HepG2 (cell line): ENCODE data around the gene OR8D4. TPM values are rescaled to one million over a fixed set of nuclear protein-coding genes. Genes with fewer than 3 reads are reported as not detected.

ENCODE experiments used
- ATAC-seq: fragments of 200-7000 bp; cut with Tn5 transposase; 3 replicates; pipeline ENCODE4 v1.9.1; 2020; ENCODE audit warnings: mild to moderate bottlenecking, moderate library complexity
- BruUV-seq: library from RNA; stranded (reverse); fragments of 400-500 nt; replicated peaks from 2 replicates; lab custom pipeline; 2021; lab: Mats Ljungman, UMichigan
- CTCF ChIA-PET: fragments of 300-600 bp; formaldehyde crosslinking; extraction: SDS; loops from one replicate; lab custom pipeline; 2021; ENCODE audit warnings: low total read pairs, inconsistent platforms, low intra/inter-chr PET ratio; lab: Yijun Ruan, JAX
- POLR2A ChIA-PET: fragments of 350-600 bp; sonication (Branson Sonifier 250); formaldehyde crosslinking; loops from one replicate; lab custom pipeline; 2020; ENCODE audit warnings: antibody characterized with exemption, inconsistent platforms; lab: Yijun Ruan, JAX
- DNase-seq: peaks from one replicate; pipeline ENCODE4 v3.0.0-alpha.2; 2015; ENCODE audit warnings: low spot score
- FAIRE-seq: peaks from 3 replicates; lab custom pipeline; 2011; peaks lifted over from hg19 to GRCh38; lab: Jason Lieb, UNC
- H2AFZ ChIP-seq: one replicate; pipeline ENCODE4 v1.6.1; 2011; ENCODE audit warnings: low read length, inconsistent platforms
- H3K27ac ChIP-seq: fragments of 300-600 bp; 3 replicates; pipeline ENCODE4 v1.8.0; 2011; ENCODE audit warnings: mixed run types, mild to moderate bottlenecking, mixed read lengths, low read length, inconsistent platforms; ENCODE audit not compliant: insufficient read depth; ENCODE audit errors: extremely low read length
- H3K27me3 ChIP-seq, 2 experiments: fragments of 200-600 bp in 1 of 2; 2 replicates in 1 of 2; 3 replicates in 1 of 2; pipeline versions ENCODE4 v1.6.0 to v1.8.0; 2011; ENCODE audit warnings: low read length in 2 of 2, mild to moderate bottlenecking in 2 of 2, moderate library complexity in 2 of 2, inconsistent platforms in 1 of 2; ENCODE audit not compliant: insufficient read depth in 2 of 2, control insufficient read depth in 1 of 2
- H3K36me3 ChIP-seq, 2 experiments: fragments of 200-600 bp in 1 of 2; replicated peaks in 1 of 2; 2 replicates in 1 of 2; 3 replicates in 1 of 2; pipeline versions ENCODE4 v1.5.1 to v1.8.0; 2011; ENCODE audit warnings: low read length in 2 of 2, inconsistent platforms in 1 of 2; ENCODE audit not compliant: insufficient read depth in 2 of 2, control insufficient read depth in 1 of 2
- H3K4me1 ChIP-seq: 2 replicates; pipeline ENCODE4 v1.5.1; 2012; ENCODE audit warnings: low read length, inconsistent platforms; ENCODE audit not compliant: insufficient read depth
- H3K4me2 ChIP-seq: 2 replicates; pipeline ENCODE4 v1.6.0; 2011; ENCODE audit warnings: low read depth, low read length, inconsistent platforms
- H3K4me3 ChIP-seq, 3 experiments: fragments of 200-600 bp in 1 of 3; sonication (generic), shearing (Covaris generic) in 1 of 3; replicated peaks in 1 of 3; 2 replicates each; pipeline ENCODE4 v1.5.1; 2011 to 2016; ENCODE audit warnings: low read length in 3 of 3, inconsistent platforms in 2 of 3, low read depth in 2 of 3, mild to moderate bottlenecking in 2 of 3, control low read depth in 1 of 3, mixed read lengths in 1 of 3; ENCODE audit not compliant: insufficient read depth in 1 of 3
- H3K79me2 ChIP-seq: one replicate; pipeline ENCODE4 v1.6.1; 2011; ENCODE audit warnings: low read length, inconsistent platforms; ENCODE audit not compliant: insufficient read depth
- H3K9ac ChIP-seq: 2 replicates; pipeline ENCODE4 v1.6.0; 2011; ENCODE audit warnings: mild to moderate bottlenecking, low read depth, low read length, inconsistent platforms; ENCODE audit not compliant: insufficient read depth
- H3K9me3 ChIP-seq: 2 replicates; pipeline ENCODE4 v1.5.1; 2012; ENCODE audit warnings: mild to moderate bottlenecking, low read length
- H4K20me1 ChIP-seq: 2 replicates; pipeline ENCODE4 v1.6.0; 2011; ENCODE audit warnings: inconsistent platforms, mild to moderate bottlenecking, low read length, moderate library complexity; ENCODE audit not compliant: insufficient read depth
- ARID3A ChIP-seq: IDR thresholded peaks from 2 replicates; pipeline ENCODE4 v1.6.1; 2012; ENCODE audit warnings: low read depth, low read length, improper control_type of control experiment
- CBX5 ChIP-seq: sonication (generic); formaldehyde crosslinking; IDR thresholded peaks from 2 replicates; pipeline ENCODE4 v1.4.0; 2020; ENCODE audit warnings: missing genetic modification reagents, borderline replicate concordance
- EEA1 ChIP-seq: sonication (generic); formaldehyde crosslinking; IDR thresholded peaks from 2 replicates; pipeline ENCODE4 v1.5.1; 2020; ENCODE audit warnings: mild to moderate bottlenecking, missing genetic modification reagents, borderline replicate concordance
- ETV5 ChIP-seq: IDR thresholded peaks from 2 replicates; pipeline ENCODE4 v1.6.1; 2018; ENCODE audit warnings: missing biosample characterization, missing genetic modification reagents, inconsistent platforms, borderline replicate concordance
- EZH2 ChIP-seq: conservative IDR thresholded peaks from 2 replicates; pipeline ENCODE4 v1.6.1; 2012; ENCODE audit warnings: mild to moderate bottlenecking, low read depth, low read length, moderate library complexity
- IRX3 ChIP-seq: sonication (generic); formaldehyde crosslinking; IDR thresholded peaks from 2 replicates; pipeline ENCODE4 v1.8.1; 2023; ENCODE audit warnings: mild to moderate bottlenecking, low read depth, missing genetic modification reagents, borderline replicate concordance
- MATR3 ChIP-seq: sonication (generic); formaldehyde crosslinking; IDR thresholded peaks from 2 replicates; pipeline ENCODE4 v1.4.0; 2020; ENCODE audit warnings: missing genetic modification reagents
- PCBP2 ChIP-seq: fragments of 200-400 bp; formaldehyde crosslinking; optimal IDR thresholded peaks from 2 replicates; pipeline ENCODE3; 2018; ENCODE audit warnings: low read length, low read depth; ENCODE audit not compliant: poor library complexity, severe bottlenecking
- PPARG ChIP-seq: conservative IDR thresholded peaks from 2 replicates; pipeline ENCODE4 v1.6.1; 2016; ENCODE audit warnings: missing biosample characterization, missing genetic modification reagents
- RXRB ChIP-seq: IDR thresholded peaks from 2 replicates; pipeline ENCODE4 v1.6.1; 2016; ENCODE audit warnings: borderline replicate concordance, missing genetic modification reagents, missing compliant biosample characterization
- SMARCE1 ChIP-seq: fragments of 450-650 bp; IDR thresholded peaks from 2 replicates; pipeline ENCODE4 v1.6.1; 2017; ENCODE audit warnings: borderline replicate concordance
- SNAPC5 ChIP-seq: sonication (generic); formaldehyde crosslinking; IDR thresholded peaks from 2 replicates; pipeline ENCODE4 v1.8.1; 2023; ENCODE audit warnings: mild to moderate bottlenecking, missing genetic modification reagents, borderline replicate concordance
- ZBTB49 ChIP-seq: sonication (generic); formaldehyde crosslinking; IDR thresholded peaks from 2 replicates; pipeline ENCODE4 v1.4.0; 2020; ENCODE audit warnings: missing genetic modification reagents, borderline replicate concordance
- ZNF12 ChIP-seq: sonication (generic); formaldehyde crosslinking; IDR thresholded peaks from 2 replicates; pipeline ENCODE4 v1.5.0; 2020; ENCODE audit warnings: missing genetic modification reagents
- ZNF17 ChIP-seq: sonication (generic); formaldehyde crosslinking; IDR thresholded peaks from 2 replicates; pipeline ENCODE4 v1.5.0; 2020; ENCODE audit warnings: mild to moderate bottlenecking, missing genetic modification reagents
- ZNF207 ChIP-seq: fragments of 450-650 bp; IDR thresholded peaks from 2 replicates; pipeline ENCODE4 v1.6.1; 2016; ENCODE audit warnings: antibody characterized with exemption, borderline replicate concordance
- ZNF256 ChIP-seq: sonication (generic); formaldehyde crosslinking; conservative IDR thresholded peaks from 2 replicates; pipeline ENCODE4 v1.4.0; 2020; ENCODE audit warnings: missing genetic modification reagents
- ZNF614 ChIP-seq: IDR thresholded peaks from 2 replicates; pipeline ENCODE4 v1.6.1; 2018; ENCODE audit warnings: missing biosample characterization, missing genetic modification reagents, inconsistent platforms, borderline replicate concordance
- ZSCAN30 ChIP-seq: sonication (generic); formaldehyde crosslinking; IDR thresholded peaks from 2 replicates; pipeline ENCODE4 v1.5.0; 2020; ENCODE audit warnings: mild to moderate bottlenecking, missing genetic modification reagents
- WGBS: methylation state at CpG from one replicate; pipeline ENCODE4 v1.1.6; 2017; ENCODE audit warnings: low lambda C conversion rate; 5-methylcytosine and 5-hydroxymethylcytosine counted together
- in situ Hi-C: cut with HindIII; loops from 2 replicates; pipeline ENCODE4 v1.10.0; 2017; ENCODE audit warnings: low pct_unique_long_range_greater_than_20kb; ENCODE audit not compliant: extremely low pct_ligation_motif_present
- intact Hi-C: fragments of 100-400 bp; cut with micrococcal nuclease; formaldehyde crosslinking; loops from one replicate; pipeline ENCODE4 v1.10.0; 2022; ENCODE audit not compliant: unreplicated experiment
- polyA plus RNA-seq, 8 experiments: library from polyadenylated mRNA; depleted of rRNA in 3 of 8; stranded (reverse) in 7 of 8; unstranded in 1 of 8; fragments of >200 nt; fragmentation: Illumina TruSeq in 4 of 8; extraction: Trizol in 4 of 8; gene quantifications; 2 replicates each; pipeline versions ENCODE4 v1.2.1 to v1.2.3, GENCODE V29; 2011 to 2016; ENCODE audit warnings: low read depth in 4 of 8, missing spikeins in 1 of 8, mixed read lengths in 1 of 8; ENCODE audit not compliant: insufficient read depth in 1 of 8
- total RNA-seq, 5 experiments: library from RNA; depleted of rRNA; stranded (reverse); fragments of >200 nt; fragmentation: Illumina TruSeq; extraction: Trizol; gene quantifications; 2 replicates each; pipeline ENCODE4 v1.2.3, GENCODE V29; 2016; ENCODE audit warnings: low read depth in 1 of 5
- TF ChIP-seq, protein P1 (sequence below): sonication (generic); formaldehyde crosslinking; IDR thresholded peaks from 2 replicates; pipeline ENCODE4 v1.9.0; 2021; ENCODE audit warnings: missing genetic modification reagents, borderline replicate concordance

The OR8D4 gene
- total and polyA plus RNA-seq, 2 of the 13 experiments (the other 11 are each of a cell fraction or from before 2014, with no cell fraction given), result not detected

DNA sequence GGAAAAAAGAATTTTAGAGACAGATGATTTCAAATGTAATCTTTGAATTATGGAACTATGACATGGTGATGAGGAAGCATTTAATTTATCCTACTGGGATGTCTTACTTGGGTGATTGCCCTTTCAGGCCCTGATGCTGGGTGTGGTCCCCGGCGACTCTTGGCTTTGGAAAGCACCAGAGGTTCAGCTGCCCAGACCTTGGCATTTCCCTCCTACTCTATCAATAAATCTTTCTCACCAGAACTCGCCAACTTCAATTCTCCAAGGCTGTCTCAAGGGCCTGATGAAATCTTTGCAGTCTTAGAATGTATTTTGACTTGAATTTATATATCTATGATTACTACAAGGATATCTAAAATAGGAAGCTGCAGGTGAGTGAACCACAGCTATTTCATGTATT is 19.0 kb downstream of the OR8D4 start:
- H3K9ac ChIP-seq, result no peak overlapping the region
- H3K27ac ChIP-seq, result no peak overlapping the region
- in situ Hi-C loops, result no loop called here
- no peaks in the 10 kb centered on the region for H4K20me1 ChIP-seq
- no TSS peak for BruUV-seq
- no peaks in the 10 kb centered on the region for H3K79me2 ChIP-seq
- 0% methylated on average over 1 of the region's 3 CpGs for WGBS
- H3K9me3 ChIP-seq, result no peaks in the 10 kb centered on the region
- no peak for TF ChIP-seq IRX3 (CRISPR knock-in tag)
- no peak for TF ChIP-seq ZNF207
- TF ChIP-seq MATR3 (CRISPR knock-in tag), result no peak
- TF ChIP-seq SNAPC5 (CRISPR knock-in tag), result no peak
- no peak for TF ChIP-seq PPARG (CRISPR knock-in tag)
- TF ChIP-seq ZNF256 (CRISPR knock-in tag), result no peak
- TF ChIP-seq CBX5 (CRISPR knock-in tag), result no peak
- no peak for TF ChIP-seq SMARCE1
- no peak for TF ChIP-seq EEA1
- no peak for TF ChIP-seq ARID3A
- TF ChIP-seq, protein P1, sequence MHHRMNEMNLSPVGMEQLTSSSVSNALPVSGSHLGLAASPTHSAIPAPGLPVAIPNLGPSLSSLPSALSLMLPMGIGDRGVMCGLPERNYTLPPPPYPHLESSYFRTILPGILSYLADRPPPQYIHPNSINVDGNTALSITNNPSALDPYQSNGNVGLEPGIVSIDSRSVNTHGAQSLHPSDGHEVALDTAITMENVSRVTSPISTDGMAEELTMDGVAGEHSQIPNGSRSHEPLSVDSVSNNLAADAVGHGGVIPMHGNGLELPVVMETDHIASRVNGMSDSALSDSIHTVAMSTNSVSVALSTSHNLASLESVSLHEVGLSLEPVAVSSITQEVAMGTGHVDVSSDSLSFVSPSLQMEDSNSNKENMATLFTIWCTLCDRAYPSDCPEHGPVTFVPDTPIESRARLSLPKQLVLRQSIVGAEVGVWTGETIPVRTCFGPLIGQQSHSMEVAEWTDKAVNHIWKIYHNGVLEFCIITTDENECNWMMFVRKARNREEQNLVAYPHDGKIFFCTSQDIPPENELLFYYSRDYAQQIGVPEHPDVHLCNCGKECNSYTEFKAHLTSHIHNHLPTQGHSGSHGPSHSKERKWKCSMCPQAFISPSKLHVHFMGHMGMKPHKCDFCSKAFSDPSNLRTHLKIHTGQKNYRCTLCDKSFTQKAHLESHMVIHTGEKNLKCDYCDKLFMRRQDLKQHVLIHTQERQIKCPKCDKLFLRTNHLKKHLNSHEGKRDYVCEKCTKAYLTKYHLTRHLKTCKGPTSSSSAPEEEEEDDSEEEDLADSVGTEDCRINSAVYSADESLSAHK (CRISPR knock-in tag), result no peak
- TF ChIP-seq EZH2, result no peak
- TF ChIP-seq ZNF12 (CRISPR knock-in tag), result no peak
- no peak for TF ChIP-seq ZSCAN30 (CRISPR knock-in tag)
- no peak for TF ChIP-seq ETV5 (CRISPR knock-in tag)
- no peak for TF ChIP-seq ZNF614
- no peak for TF ChIP-seq ZNF17
- TF ChIP-seq RXRB (CRISPR knock-in tag), result no peak
- no peak for TF ChIP-seq PCBP2
- TF ChIP-seq ZBTB49, result no peak
- TF ChIP-seq, all 625 proteins: peak for 0
- ATAC-seq (no peak), FAIRE-seq (no peak), DNase-seq (no peak)
- Histone ChIP-seq H3K4me2 (no peak overlapping the region), H2AFZ (no peak overlapping the region), H3K4me3 (no peak overlapping the region), H3K27me3 (no peaks in the 10 kb centered on the region), H3K36me3 (no peaks in the 10 kb centered on the region), H3K4me1 (no peaks in the 10 kb centered on the region)
- CTCF ChIA-PET, result no interaction called here
- POLR2A ChIA-PET, result no interaction called here
- intact Hi-C loops, result no loop called here
